Bronchial smooth muscle cell (primary cell): ENCODE data around the gene ADH1B. TPM values are rescaled to one million over a fixed set of nuclear protein-coding genes. Genes with fewer than 3 reads are reported as not detected.

Source experiments
- total RNA-seq: library from RNA; depleted of rRNA; stranded (reverse); fragments of >200 nt; gene quantifications from 2 replicates; pipeline ENCODE4 v1.2.1, GENCODE V29; 2014

The ADH1B gene
- total RNA-seq: 104 and 567 TPM in 2 replicates

DNA sequence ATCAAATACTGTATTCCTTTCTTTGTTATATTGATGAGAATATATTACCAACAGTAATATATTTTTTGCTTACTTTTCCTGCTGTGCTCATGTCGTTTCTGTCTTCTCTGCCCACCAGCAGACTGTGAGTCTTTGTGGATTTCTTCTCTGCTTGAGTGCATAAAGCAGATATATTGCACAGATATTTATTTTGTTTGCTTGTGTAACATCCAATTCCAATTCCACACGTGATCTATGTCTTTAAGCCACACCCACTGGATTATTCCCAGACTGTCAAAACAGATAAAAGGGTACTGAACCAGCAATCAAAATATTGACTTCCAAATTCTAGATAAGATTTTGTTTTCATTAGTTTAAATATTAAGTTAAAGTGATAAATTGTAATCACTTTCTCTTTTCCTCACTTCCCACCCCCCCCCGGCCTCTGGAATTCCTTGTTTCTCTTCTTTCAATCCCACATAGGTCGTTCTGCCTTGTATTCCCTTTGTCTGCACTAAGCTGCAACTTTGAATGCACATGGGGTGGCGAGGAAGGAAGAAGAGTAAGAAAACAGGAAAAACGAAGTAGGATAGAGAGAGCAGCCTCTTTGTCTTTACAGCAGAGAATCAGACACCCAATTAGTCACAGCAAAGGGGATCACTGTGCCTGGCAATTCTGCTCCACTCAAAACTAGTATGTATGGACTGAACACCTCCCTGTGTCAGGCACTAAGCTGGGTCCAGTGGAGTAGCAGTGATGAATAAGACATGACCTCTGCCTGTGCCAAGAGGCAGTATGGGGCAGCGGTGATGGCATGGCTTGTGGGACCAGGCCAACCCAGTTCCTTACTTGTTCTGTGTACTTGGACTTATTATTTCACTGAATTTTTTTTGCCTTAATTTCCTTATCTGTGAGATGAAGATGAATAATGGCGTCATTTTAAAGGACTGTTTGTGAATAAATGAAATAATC, at the start of gene ADH1B:
Gene ADH1B (minus strand): TSS at position 161 of the 951 bp plus-strand sequence. CDS start 70 bp downstream, at position 91.

DNA sequence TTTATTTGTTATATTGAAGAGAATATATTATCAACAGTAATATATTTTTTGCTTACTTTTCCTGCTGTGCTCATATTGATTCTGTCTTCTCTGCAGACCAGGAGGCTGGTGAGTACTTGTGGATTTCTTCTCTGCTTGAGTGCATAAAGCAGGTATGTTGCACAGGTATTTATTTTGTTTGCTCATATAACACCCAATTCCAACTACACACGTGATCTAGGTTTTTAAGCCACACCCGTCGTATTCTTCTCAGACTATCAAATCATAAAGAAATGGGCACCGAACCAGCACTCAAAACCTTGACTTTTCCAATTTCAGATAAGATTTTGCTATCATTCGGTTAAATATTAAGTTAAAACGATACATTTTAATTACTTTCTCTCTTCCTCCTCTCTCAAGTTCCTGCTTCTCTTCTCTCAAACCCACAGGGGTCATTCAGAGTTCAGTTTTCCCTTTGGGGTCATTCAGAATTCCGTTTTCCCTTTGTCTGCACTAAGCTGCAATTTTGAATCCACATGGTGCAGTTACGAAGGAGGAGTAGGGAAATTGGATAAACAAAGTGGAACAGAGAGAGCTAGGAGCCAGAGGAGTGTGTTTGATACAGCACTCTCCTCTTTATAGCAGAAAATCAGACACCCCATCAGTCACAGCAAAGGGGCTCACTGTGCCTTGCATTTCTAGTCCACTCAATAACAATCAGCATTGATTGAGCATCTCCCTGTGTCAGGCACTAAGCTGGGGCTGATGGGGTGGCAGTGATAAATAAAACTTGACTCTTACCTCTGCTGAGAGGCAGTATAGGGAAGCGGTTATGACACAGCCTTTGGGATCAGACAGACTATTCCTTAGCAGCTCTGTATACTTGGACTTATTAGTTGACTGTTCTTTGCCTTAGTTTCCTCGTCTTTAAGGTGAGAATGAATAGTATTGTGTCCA, 31.7 kb upstream of the ADH1B start, which contains the start of gene ADH1C:
Gene ADH1C (minus strand): TSS at position 145 of the 936 bp plus-strand sequence. CDS start 71 bp downstream, at position 74.

GRCh38 chr4:99290848-99291786, 30.1 kb downstream of the ADH1B start, which contains the start of gene ADH1A:
TSS of gene ADH1A (minus strand) at chr4:99290985. CDS start at chr4:99290914, 71 bp downstream.

Other genes starting within 250 kb of the ADH1B start
- gene ADH5, start 232.6 kb downstream of the ADH1B start, total RNA-seq: 449 and 450 TPM in 2 replicates
- not detected in 2 replicates for gene ADH4, start 177.1 kb downstream of the ADH1B start, total RNA-seq
- gene ADH6, start 102.2 kb downstream of the ADH1B start, total RNA-seq: not detected in 2 replicates
- gene ADH1A, start 30.4 kb downstream of the ADH1B start, total RNA-seq: 0.09 and 0.16 TPM in 2 replicates
- gene ADH1C, start 31.3 kb upstream of the ADH1B start, total RNA-seq: 5.4 and 6.1 TPM in 2 replicates
- 0.32 TPM in 1 of 2 replicates, not detected in the other for gene ADH7, start 113.9 kb upstream of the ADH1B start, total RNA-seq
- not detected in 2 replicates for gene C4orf17, start 189.6 kb upstream of the ADH1B start, total RNA-seq
- 3.8 and 5.7 TPM in 2 replicates for gene TRMT10A, start 242.6 kb upstream of the ADH1B start, total RNA-seq